Activated naive CD8-positive, alpha-beta T cell (primary cell): Measurements from ENCODE around the gene YTHDF2.
"Not testable (repeated sequence)": the region's sequence is repeated elsewhere in the genome, so short reads cannot be mapped to it uniquely, and the experiment has no call there.

Source experiments
- H3K27ac Mint-ChIP-seq: one replicate; pipeline ENCODE4 v1.8.0; 2021; ENCODE audit warnings: mixed read lengths
- H3K27me3 Mint-ChIP-seq: one replicate; pipeline ENCODE4 v1.8.0; 2021; ENCODE audit warnings: mixed read lengths
- H3K36me3 Mint-ChIP-seq: one replicate; pipeline ENCODE4 v1.8.0; 2021; ENCODE audit warnings: mixed read lengths
- H3K4me1 Mint-ChIP-seq: one replicate; pipeline ENCODE4 v1.8.0; 2021; ENCODE audit warnings: low read depth, mixed read lengths
- H3K4me3 Mint-ChIP-seq: one replicate; pipeline ENCODE4 v1.8.0; 2021; ENCODE audit warnings: mild to moderate bottlenecking, mixed read lengths
- H3K9me3 Mint-ChIP-seq: one replicate; pipeline ENCODE4 v1.8.0; 2021; ENCODE audit warnings: low read depth, mixed read lengths

YTHDF2 gene

DNA sequence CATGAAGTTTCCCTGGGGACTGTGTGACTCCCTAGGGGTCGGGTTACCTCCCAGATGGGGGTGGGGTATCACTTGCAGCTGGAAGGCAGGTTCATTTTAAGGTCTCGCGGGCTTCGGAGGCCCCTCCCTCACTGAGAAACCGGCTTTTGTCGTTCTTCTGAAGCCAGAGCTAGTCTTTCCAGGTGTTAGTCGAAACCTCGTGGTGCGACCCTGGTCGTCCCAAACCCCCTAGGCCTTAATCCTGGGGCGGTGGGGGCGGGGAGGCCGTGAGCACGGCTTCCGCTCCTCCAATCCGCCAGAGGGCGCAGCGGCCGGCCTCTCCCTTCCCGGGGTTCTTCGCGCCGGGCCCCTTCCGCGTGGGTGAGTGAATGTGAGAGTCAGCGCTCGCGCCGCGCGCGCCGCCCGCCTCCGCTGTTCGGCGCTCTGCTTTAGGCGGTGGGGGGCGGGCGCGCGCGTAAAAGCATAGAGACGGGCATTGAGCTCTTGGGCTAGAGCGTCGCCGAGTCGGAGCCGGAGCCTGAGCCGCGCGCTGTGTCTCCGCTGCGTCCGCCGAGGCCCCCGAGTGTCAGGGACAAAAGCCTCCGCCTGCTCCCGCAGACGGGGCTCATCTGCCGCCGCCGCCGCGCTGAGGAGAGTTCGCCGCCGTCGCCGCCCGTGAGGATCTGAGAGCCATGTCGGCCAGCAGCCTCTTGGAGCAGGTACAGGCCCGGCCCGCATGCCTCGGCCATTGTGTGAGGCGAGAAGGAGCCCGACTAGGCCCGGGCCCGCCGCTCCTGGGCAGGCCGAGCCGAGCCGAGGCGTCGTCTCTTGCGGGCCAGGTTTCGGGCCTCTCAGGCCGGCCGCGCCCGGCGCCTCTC, at the start of gene YTHDF2:
Gene YTHDF2 (plus strand): TSS at position 491 of the 857 bp plus-strand sequence. CDS start 181 bp downstream, at position 672.
- Mint-ChIP-seq H3K36me3 (peaks cover 8% of the 10 kb centered on the region), H3K4me1 (peaks cover 38% of the 10 kb centered on the region), H3K9me3 (no peaks in the 10 kb centered on the region), H3K27ac (peak within 1 kb of the TSS; percentile 97), H3K27me3 (no peaks in the 10 kb centered on the region), H3K4me3 (peak within 1 kb of the TSS; percentile 99)

GRCh38 chr1:28691627-28692026, 45.1 kb upstream of the YTHDF2 start:
- not testable (repeated sequence) for H3K27ac Mint-ChIP-seq, H3K9me3 Mint-ChIP-seq, H3K4me1 Mint-ChIP-seq, H3K27me3 Mint-ChIP-seq, H3K4me3 Mint-ChIP-seq
- peaks cover 11% of the 10 kb centered on the region for H3K36me3 Mint-ChIP-seq

DNA sequence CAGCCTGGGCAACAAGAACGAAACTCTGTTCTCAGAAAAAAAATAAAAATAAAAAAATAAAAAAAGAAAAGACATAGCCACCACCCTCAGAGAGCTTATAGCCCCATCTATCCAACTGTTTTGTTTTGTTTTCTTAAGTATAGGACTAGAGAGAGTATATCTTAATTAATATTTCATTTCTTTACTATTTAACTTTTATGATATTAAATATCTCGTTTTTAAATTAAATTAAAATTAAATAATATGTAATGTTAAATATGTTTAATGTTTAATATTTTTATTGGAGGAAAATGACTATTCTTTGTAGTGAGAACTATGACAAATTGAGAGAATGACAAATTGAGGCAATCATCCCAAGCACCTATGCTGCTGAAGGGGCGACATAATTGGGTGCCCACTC, 33.1 kb upstream of the YTHDF2 start:
- H3K27me3 Mint-ChIP-seq, result no peaks in the 10 kb centered on the region
- no peak overlapping the region for H3K4me3 Mint-ChIP-seq
- peaks cover 2% of the 10 kb centered on the region for H3K4me1 Mint-ChIP-seq
- H3K36me3 Mint-ChIP-seq, result peaks cover 11% of the 10 kb centered on the region
- no peaks in the 10 kb centered on the region for H3K9me3 Mint-ChIP-seq
- no peak overlapping the region for H3K27ac Mint-ChIP-seq

- no peak overlapping the region for H3K4me3 Mint-ChIP-seq
- H3K36me3 Mint-ChIP-seq, result peaks cover 3% of the 10 kb centered on the region
- no peak overlapping the region for H3K27ac Mint-ChIP-seq
- H3K4me1 Mint-ChIP-seq, result peaks cover 2% of the 10 kb centered on the region
- no peaks in the 10 kb centered on the region for H3K9me3 Mint-ChIP-seq
- no peaks in the 10 kb centered on the region for H3K27me3 Mint-ChIP-seq
Observed at GRCh38 chr1:28716336-28716735, 20.4 kb upstream of the YTHDF2 start.

DNA sequence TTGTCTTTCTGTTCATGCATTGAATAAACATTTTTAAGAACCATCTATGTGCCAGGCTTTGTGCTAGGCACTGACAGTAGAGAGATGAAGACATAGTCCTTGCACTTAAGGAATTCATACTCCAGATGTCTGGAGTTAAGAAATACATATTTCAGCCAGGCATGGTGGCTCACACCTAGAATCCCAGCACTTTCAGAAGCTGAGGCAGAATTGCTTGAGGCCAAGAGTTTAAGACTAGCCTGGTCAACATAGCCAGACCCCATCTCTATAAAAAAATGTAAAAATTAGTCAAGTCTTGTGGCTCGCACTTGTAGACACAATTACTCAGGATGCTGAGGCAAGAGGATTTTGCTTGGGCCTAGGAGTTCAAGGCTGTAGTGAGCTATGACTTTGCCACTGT, 18.6 kb upstream of the YTHDF2 start:
- peaks cover 3% of the 10 kb centered on the region for H3K36me3 Mint-ChIP-seq
- no peaks in the 10 kb centered on the region for H3K27me3 Mint-ChIP-seq
- H3K4me3 Mint-ChIP-seq, result no peak overlapping the region
- H3K4me1 Mint-ChIP-seq, result peaks cover 2% of the 10 kb centered on the region
- H3K9me3 Mint-ChIP-seq, result no peaks in the 10 kb centered on the region
- no peak overlapping the region for H3K27ac Mint-ChIP-seq

- H3K36me3 Mint-ChIP-seq, result peaks cover 3% of the 10 kb centered on the region
- peak overlapping the region; percentile 25 for H3K27ac Mint-ChIP-seq
- H3K4me1 Mint-ChIP-seq, result peaks cover 2% of the 10 kb centered on the region
- no peak overlapping the region for H3K4me3 Mint-ChIP-seq
- H3K27me3 Mint-ChIP-seq, result no peaks in the 10 kb centered on the region
- no peaks in the 10 kb centered on the region for H3K9me3 Mint-ChIP-seq
Observed at GRCh38 chr1:28718586-28719331, 18.0 kb upstream of the YTHDF2 start.

DNA sequence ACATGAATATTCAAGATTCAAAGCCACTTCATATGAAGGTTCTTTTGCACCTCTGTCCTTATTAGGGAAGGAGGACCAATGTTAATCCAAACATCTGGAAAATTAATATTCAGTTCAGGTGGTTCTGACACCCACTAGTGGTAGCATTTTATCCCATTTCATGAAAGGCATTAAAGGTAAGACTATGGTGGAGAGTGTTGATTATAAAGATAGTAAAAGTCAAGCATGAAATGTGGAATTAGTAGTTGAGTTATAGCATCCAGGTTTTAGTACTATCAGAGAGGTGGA, 17.5 kb upstream of the YTHDF2 start:
- peaks cover 3% of the 10 kb centered on the region for H3K36me3 Mint-ChIP-seq
- no peaks in the 10 kb centered on the region for H3K27me3 Mint-ChIP-seq
- H3K27ac Mint-ChIP-seq, result peak overlapping the region; percentile 25
- no peak overlapping the region for H3K4me3 Mint-ChIP-seq
- no peaks in the 10 kb centered on the region for H3K9me3 Mint-ChIP-seq
- H3K4me1 Mint-ChIP-seq, result peaks cover 2% of the 10 kb centered on the region

DNA sequence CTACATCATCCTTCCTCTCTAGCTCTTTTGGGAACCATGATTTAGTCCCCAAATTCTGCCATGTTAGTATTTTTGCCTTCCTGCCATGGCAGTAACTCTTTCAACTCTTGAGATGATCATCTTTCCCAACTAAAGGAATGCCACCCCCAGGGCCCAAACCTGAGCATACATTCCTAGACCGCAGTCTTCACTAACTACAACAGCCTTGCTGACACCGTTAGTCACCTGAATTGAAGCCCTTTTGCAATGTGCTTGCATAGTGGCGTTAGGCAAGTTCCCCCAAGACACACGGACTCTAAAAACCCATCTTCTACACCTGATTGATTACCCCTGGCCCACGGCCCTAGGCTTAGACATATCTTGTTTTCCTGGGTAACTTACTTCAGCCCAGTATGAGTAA, 16.4 kb upstream of the YTHDF2 start:
- H3K27ac Mint-ChIP-seq, result no peak overlapping the region
- no peak overlapping the region for H3K4me3 Mint-ChIP-seq

GRCh38 chr1:28721927-28722326, 14.8 kb upstream of the YTHDF2 start:
- H3K27ac Mint-ChIP-seq, H3K36me3 Mint-ChIP-seq, H3K9me3 Mint-ChIP-seq, H3K4me3 Mint-ChIP-seq, H3K27me3 Mint-ChIP-seq, H3K4me1 Mint-ChIP-seq: not testable (repeated sequence)

More for the DNA sequence above, 16.4 kb upstream of the YTHDF2 start:
- Mint-ChIP-seq H3K4me1 (peaks cover 2% of the 10 kb centered on the region), H3K36me3 (no peaks in the 10 kb centered on the region), H3K27me3 (no peaks in the 10 kb centered on the region), H3K9me3 (no peaks in the 10 kb centered on the region)

- not testable (repeated sequence) for H3K27me3 Mint-ChIP-seq, H3K4me1 Mint-ChIP-seq, H3K27ac Mint-ChIP-seq, H3K4me3 Mint-ChIP-seq, H3K36me3 Mint-ChIP-seq, H3K9me3 Mint-ChIP-seq
Observed at GRCh38 chr1:28725365-28725764, 11.4 kb upstream of the YTHDF2 start.

- H3K27me3 Mint-ChIP-seq, result no peaks in the 10 kb centered on the region
- peaks cover 34% of the 10 kb centered on the region for H3K4me1 Mint-ChIP-seq
- peak overlapping the region; percentile 87 for H3K27ac Mint-ChIP-seq
- H3K4me3 Mint-ChIP-seq, result peak overlapping the region; percentile 99
- H3K36me3 Mint-ChIP-seq, result peaks cover 8% of the 10 kb centered on the region
- H3K9me3 Mint-ChIP-seq, result no peaks in the 10 kb centered on the region
Observed at GRCh38 chr1:28735961-28736449, 735 bp upstream of the YTHDF2 start.

DNA sequence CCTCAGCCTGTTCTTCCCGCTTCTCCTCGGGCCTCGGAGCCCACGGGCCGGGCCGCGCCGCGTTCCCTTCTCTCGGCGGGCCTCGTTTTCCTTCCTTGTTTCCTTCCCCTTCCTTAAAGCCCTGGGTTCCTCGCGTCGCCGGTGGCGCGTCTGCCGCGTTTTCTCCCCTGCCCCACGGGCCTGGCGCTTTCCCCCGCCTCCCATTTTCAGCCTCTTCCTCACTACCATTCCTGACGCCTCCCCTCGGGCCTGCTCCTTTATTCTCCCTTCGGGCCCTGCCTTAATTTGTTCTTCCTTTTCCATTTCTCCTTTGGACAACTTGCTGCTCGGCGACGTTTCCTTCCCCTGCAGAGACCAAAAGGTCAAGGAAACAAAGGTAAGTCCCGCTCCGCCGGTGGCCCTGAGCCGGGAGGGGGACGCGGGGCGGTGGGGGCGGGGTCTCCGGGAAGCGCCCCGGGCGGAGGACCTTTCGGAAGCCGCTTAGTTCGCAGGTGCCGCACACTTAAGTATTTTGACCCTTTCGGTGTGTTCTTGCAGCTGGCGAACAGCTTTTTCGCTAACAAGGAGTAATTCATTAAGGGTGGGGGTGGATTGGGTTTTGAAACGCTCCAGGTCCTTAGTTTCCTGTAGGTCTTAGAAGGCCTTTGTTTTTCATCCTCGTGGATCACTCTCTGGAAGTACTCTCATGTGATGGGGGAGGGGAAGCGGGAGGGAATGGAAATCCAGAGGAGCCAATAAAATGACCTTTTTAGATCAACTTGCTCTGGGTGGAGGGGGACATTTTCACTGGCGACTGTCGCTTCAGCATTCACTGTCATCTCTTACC, 780 bp downstream of the YTHDF2 start:
- peaks cover 10% of the 10 kb centered on the region for H3K36me3 Mint-ChIP-seq
- H3K4me3 Mint-ChIP-seq, result peak overlapping the region; percentile 99
- no peaks in the 10 kb centered on the region for H3K9me3 Mint-ChIP-seq
- H3K27me3 Mint-ChIP-seq, result no peaks in the 10 kb centered on the region
- H3K4me1 Mint-ChIP-seq, result peaks cover 46% of the 10 kb centered on the region
- peak overlapping the region; percentile 97 for H3K27ac Mint-ChIP-seq

DNA sequence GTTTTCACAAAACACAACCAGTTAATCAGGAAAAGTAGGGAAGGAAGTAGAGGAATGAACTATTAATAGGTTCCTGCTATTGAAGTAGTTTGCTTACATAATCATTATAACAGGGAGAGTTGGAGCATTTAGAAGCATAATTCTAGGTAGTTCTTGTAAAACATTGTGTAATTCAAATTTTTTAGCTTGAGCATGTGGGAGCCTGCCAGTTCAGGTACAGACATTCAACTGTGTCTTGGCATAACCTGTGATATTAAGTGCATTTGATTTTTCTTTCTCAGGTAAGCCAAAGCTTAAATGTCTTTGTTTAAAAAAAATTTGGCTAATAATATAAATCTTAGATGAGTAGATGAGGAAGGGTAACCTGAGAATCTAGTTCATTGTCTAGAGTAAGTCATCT, 3.4 kb downstream of the YTHDF2 start:
- Mint-ChIP-seq H3K9me3 (no peaks in the 10 kb centered on the region), H3K4me1 (peaks cover 66% of the 10 kb centered on the region), H3K27me3 (no peaks in the 10 kb centered on the region), H3K4me3 (peak overlapping the region; percentile 99), H3K36me3 (peaks cover 20% of the 10 kb centered on the region), H3K27ac (peak overlapping the region; percentile 51)

DNA sequence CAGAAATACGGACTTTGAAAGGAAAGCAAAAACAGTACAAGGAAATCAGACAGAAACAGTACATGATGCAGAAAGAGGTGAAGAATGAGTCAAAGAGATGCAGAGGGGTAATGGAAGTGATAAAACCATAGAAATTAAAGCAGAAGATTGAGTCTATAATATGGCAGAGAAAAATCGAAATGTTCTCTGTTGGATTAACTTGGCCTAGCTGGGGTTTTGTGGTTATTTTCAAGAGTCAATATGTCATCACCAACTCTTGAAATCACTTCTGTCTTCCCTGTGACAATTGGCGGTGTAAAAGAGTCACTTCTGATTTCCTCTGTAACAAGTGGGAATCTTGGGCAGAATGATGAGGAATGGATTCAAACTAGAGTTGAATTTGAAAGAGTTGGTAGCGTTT, 7.4 kb downstream of the YTHDF2 start:
- H3K9me3 Mint-ChIP-seq, result no peaks in the 10 kb centered on the region
- H3K4me1 Mint-ChIP-seq, result peaks cover 76% of the 10 kb centered on the region
- no peaks in the 10 kb centered on the region for H3K27me3 Mint-ChIP-seq
- H3K36me3 Mint-ChIP-seq, result peaks cover 20% of the 10 kb centered on the region
- H3K27ac Mint-ChIP-seq, result peak overlapping the region; percentile 43
- peak overlapping the region; percentile 82 for H3K4me3 Mint-ChIP-seq
